Keratinocyte (primary cell): ENCODE data around the gene LIMS3. TPM values are rescaled to one million over a fixed set of nuclear protein-coding genes. Genes with fewer than 3 reads are reported as not detected.
"Not testable (repeated sequence)": the region's sequence is repeated elsewhere in the genome, so short reads cannot be mapped to it uniquely, and the experiment has no call there.

ENCODE experiments used
- DNase-seq: peaks from one replicate; pipeline ENCODE4 v3.0.0-alpha.2; 2011; ENCODE audit warnings: low read depth, missing footprints, low spot score
- FAIRE-seq: peaks from 2 replicates; lab custom pipeline; 2011; peaks lifted over from hg19 to GRCh38; lab: Jason Lieb, UNC
- H2AFZ ChIP-seq: 2 replicates; pipeline ENCODE4 v1.6.0; 2012; ENCODE audit warnings: low read length, control low read depth, inconsistent platforms; ENCODE audit not compliant: control insufficient read depth
- H3K27ac ChIP-seq: 2 replicates; pipeline ENCODE4 v1.5.1; 2011; ENCODE audit warnings: low read length; ENCODE audit not compliant: control insufficient read depth, insufficient read depth
- H3K27me3 ChIP-seq: 3 replicates; pipeline ENCODE4 v1.6.0; 2011; ENCODE audit warnings: low read length; ENCODE audit not compliant: control insufficient read depth, insufficient read depth; ENCODE audit errors: extremely low read depth
- H3K36me3 ChIP-seq, 2 experiments: 2 replicates in 1 of 2; 3 replicates in 1 of 2; pipeline ENCODE4 v1.5.1; 2011; ENCODE audit warnings: low read length in 2 of 2, mild to moderate bottlenecking in 1 of 2; ENCODE audit not compliant: control insufficient read depth in 2 of 2, insufficient read depth in 2 of 2; ENCODE audit errors: extremely low read depth in 1 of 2
- H3K4me1 ChIP-seq: 3 replicates; pipeline ENCODE4 v1.5.1; 2011; ENCODE audit warnings: low read length; ENCODE audit not compliant: control insufficient read depth, insufficient read depth; ENCODE audit errors: extremely low read depth
- H3K4me2 ChIP-seq: 3 replicates; pipeline ENCODE4 v1.6.0; 2011; ENCODE audit warnings: low read depth, low read length; ENCODE audit not compliant: control insufficient read depth, insufficient read depth; ENCODE audit errors: extremely low read depth
- H3K4me3 ChIP-seq, 3 experiments: fragments of 200-600 bp in 1 of 3; sonication (generic) in 1 of 3; 2 replicates in 2 of 3; 3 replicates in 1 of 3; pipeline ENCODE4 v1.5.1; 2011 to 2016; ENCODE audit warnings: low read length in 3 of 3, mild to moderate bottlenecking in 3 of 3, control low read depth in 2 of 3, inconsistent platforms in 1 of 3, low read depth in 1 of 3, mixed read lengths in 1 of 3, mixed run types in 1 of 3, moderate library complexity in 1 of 3; ENCODE audit not compliant: control insufficient read depth in 2 of 3, insufficient read depth in 2 of 3; ENCODE audit errors: extremely low read depth in 1 of 3
- H3K79me2 ChIP-seq: 2 replicates; pipeline ENCODE4 v1.6.0; 2012; ENCODE audit warnings: low read length; ENCODE audit not compliant: control insufficient read depth, insufficient read depth
- H3K9ac ChIP-seq: 3 replicates; pipeline ENCODE4 v1.6.0; 2011; ENCODE audit warnings: low read length; ENCODE audit not compliant: control insufficient read depth, insufficient read depth; ENCODE audit errors: extremely low read depth
- H3K9me1 ChIP-seq: 3 replicates; pipeline ENCODE4 v1.6.0; 2011; ENCODE audit warnings: low read length; ENCODE audit not compliant: control insufficient read depth, insufficient read depth; ENCODE audit errors: extremely low read depth
- H3K9me3 ChIP-seq: 2 replicates; pipeline ENCODE4 v1.5.1; 2012; ENCODE audit warnings: low read depth, low read length; ENCODE audit not compliant: control insufficient read depth
- H4K20me1 ChIP-seq: 3 replicates; pipeline ENCODE4 v1.6.0; 2011; ENCODE audit warnings: low read length; ENCODE audit not compliant: control insufficient read depth, insufficient read depth; ENCODE audit errors: extremely low read depth
- dilution Hi-C: fragments of 300-500 bp; cut with MboI; formaldehyde crosslinking; loops from one replicate; pipeline ENCODE4 v1.7.0; 2020; ENCODE audit warnings: low sequenced_read_pairs; ENCODE audit not compliant: extremely low pct_ligation_motif_present
- polyA plus RNA-seq, 5 experiments: library from polyadenylated mRNA; depleted of rRNA in 3 of 5; stranded (reverse) in 3 of 5; stranded (forward) in 1 of 5; unstranded in 1 of 5; fragments of >200 nt; gene quantifications; 1 replicate in 1 of 5; 2 replicates in 3 of 5; 3 replicates in 1 of 5; pipeline versions ENCODE4 v1.2.1 to v1.2.3, GENCODE V29; 2011 to 2012; ENCODE audit warnings: missing spikeins in 2 of 5, low read depth in 1 of 5, low replicate concordance in 1 of 5

LIMS3 gene
- polyA plus RNA-seq, 1 donor (not counting 4 experiments of a cell fraction or from before 2014, with no cell fraction given): not detected

DNA sequence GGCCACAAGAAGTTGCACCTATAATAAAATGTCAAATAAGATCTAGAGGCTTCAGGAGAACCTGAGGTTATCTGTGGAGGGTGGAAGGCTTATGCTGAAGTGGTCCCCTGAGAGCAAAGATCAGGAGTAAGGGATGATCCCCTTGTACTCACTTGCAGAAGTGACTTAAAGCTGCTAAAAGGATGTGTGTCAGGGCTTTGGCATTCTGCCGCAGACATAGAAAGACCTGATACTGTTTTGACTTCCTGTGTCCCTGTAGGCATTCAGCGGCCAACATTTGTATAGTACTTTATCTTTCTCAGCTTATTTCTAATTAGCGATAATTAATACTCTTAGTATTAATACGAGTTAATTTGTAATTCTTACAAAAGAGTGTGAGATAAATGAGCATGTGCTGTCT, 10.1 kb upstream of the LIMS3 start:
- FAIRE-seq, H3K9me1 ChIP-seq, H3K4me2 ChIP-seq, dilution Hi-C loops, H2AFZ ChIP-seq, H3K27me3 ChIP-seq, H3K4me1 ChIP-seq, H3K79me2 ChIP-seq, H3K9ac ChIP-seq, H4K20me1 ChIP-seq, H3K27ac ChIP-seq, H3K36me3 ChIP-seq, H3K4me3 ChIP-seq, DNase-seq, H3K9me3 ChIP-seq: not testable (repeated sequence)

GRCh38 chr2:109889909-109890308, 8.6 kb upstream of the LIMS3 start:
- dilution Hi-C loops, H4K20me1 ChIP-seq, H3K79me2 ChIP-seq, H3K4me2 ChIP-seq, H2AFZ ChIP-seq, FAIRE-seq, H3K9me1 ChIP-seq, H3K36me3 ChIP-seq, H3K9me3 ChIP-seq, H3K4me3 ChIP-seq, H3K27ac ChIP-seq, DNase-seq, H3K9ac ChIP-seq, H3K4me1 ChIP-seq, H3K27me3 ChIP-seq: not testable (repeated sequence)

GRCh38 chr2:109891024-109891423, 7.5 kb upstream of the LIMS3 start:
- dilution Hi-C loops, FAIRE-seq, H3K9me1 ChIP-seq: not testable (repeated sequence)

GRCh38 chr2:109893736-109894135, 4.8 kb upstream of the LIMS3 start:
- DNase-seq, H3K4me1 ChIP-seq, H3K36me3 ChIP-seq, H3K4me2 ChIP-seq, H3K9me1 ChIP-seq, H3K9me3 ChIP-seq, dilution Hi-C loops, H3K79me2 ChIP-seq, H2AFZ ChIP-seq, H3K27me3 ChIP-seq, FAIRE-seq, H3K4me3 ChIP-seq, H3K27ac ChIP-seq, H4K20me1 ChIP-seq, H3K9ac ChIP-seq: not testable (repeated sequence)

More at GRCh38 chr2:109891024-109891423, 7.5 kb upstream of the LIMS3 start:
- H3K79me2 ChIP-seq, H3K4me3 ChIP-seq, H2AFZ ChIP-seq, H3K4me2 ChIP-seq, H3K9me3 ChIP-seq, H3K27ac ChIP-seq, H3K36me3 ChIP-seq, H3K4me1 ChIP-seq, H3K9ac ChIP-seq, DNase-seq, H4K20me1 ChIP-seq, H3K27me3 ChIP-seq: not testable (repeated sequence)

DNA sequence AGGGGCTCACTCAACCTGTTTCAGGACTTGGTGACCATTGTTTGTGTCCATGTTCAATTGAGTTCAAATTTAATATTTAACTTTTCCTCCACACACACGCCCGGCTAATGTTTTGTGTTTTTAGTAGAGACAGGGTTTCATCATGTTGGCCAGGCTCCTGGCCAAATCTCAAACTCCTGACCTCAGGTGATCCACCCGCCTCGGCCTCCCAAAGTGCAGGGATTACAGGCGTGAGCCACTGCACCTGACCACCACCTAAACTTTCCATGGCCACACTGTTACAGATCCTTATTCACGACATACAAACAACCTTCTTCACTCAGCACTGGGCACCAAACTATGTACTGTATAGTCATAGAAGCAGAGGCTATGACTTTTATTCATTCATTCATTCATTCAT, 4.3 kb upstream of the LIMS3 start:
- H3K27me3 ChIP-seq, H3K9ac ChIP-seq, H3K4me3 ChIP-seq, H3K9me3 ChIP-seq, H3K9me1 ChIP-seq, H4K20me1 ChIP-seq, H3K4me2 ChIP-seq, H3K4me1 ChIP-seq, H3K79me2 ChIP-seq, dilution Hi-C loops, H3K36me3 ChIP-seq, FAIRE-seq, DNase-seq, H2AFZ ChIP-seq, H3K27ac ChIP-seq: not testable (repeated sequence)
